ENCODE data around the gene ROBO2.

DNA sequence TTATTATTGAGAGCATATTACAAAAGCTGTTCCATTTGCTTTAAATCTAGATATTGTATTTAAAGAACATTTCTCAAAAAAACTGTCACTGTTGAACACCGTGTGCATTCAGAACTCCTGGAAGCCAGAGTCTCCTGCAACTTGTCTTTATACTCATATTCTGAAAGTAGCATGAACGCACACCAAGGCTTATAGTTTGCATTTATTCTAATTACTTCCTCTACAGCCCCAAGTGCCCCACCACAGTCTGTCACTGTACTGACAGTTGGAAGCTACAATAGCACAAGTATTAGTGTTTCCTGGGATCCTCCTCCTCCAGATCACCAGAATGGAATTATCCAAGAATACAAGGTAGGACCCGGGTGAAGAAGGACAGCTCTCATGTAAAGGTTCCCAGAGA is 537.4 kb downstream of the ROBO2 start:
- TF ChIP-seq, protein P1, sequence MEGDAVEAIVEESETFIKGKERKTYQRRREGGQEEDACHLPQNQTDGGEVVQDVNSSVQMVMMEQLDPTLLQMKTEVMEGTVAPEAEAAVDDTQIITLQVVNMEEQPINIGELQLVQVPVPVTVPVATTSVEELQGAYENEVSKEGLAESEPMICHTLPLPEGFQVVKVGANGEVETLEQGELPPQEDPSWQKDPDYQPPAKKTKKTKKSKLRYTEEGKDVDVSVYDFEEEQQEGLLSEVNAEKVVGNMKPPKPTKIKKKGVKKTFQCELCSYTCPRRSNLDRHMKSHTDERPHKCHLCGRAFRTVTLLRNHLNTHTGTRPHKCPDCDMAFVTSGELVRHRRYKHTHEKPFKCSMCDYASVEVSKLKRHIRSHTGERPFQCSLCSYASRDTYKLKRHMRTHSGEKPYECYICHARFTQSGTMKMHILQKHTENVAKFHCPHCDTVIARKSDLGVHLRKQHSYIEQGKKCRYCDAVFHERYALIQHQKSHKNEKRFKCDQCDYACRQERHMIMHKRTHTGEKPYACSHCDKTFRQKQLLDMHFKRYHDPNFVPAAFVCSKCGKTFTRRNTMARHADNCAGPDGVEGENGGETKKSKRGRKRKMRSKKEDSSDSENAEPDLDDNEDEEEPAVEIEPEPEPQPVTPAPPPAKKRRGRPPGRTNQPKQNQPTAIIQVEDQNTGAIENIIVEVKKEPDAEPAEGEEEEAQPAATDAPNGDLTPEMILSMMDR (IDR thresholded peaks at IDR 0.05): no peak
- no peak for TF ChIP-seq POLR2A (IDR thresholded peaks at IDR 0.05)
